Keratinocyte (primary cell): ENCODE data around the gene FNTB. TPM values are rescaled to one million over a fixed set of nuclear protein-coding genes. Genes with fewer than 3 reads are reported as not detected.

Experiments used
- DNase-seq: peaks from one replicate; pipeline ENCODE4 v3.0.0-alpha.2; 2011; ENCODE audit warnings: low read depth, missing footprints, low spot score
- FAIRE-seq: peaks from 2 replicates; lab custom pipeline; 2011; peaks lifted over from hg19 to GRCh38; lab: Jason Lieb, UNC
- H2AFZ ChIP-seq: 2 replicates; pipeline ENCODE4 v1.6.0; 2012; ENCODE audit warnings: low read length, control low read depth, inconsistent platforms; ENCODE audit not compliant: control insufficient read depth
- H3K27ac ChIP-seq: 2 replicates; pipeline ENCODE4 v1.5.1; 2011; ENCODE audit warnings: low read length; ENCODE audit not compliant: control insufficient read depth, insufficient read depth
- H3K27me3 ChIP-seq: 3 replicates; pipeline ENCODE4 v1.6.0; 2011; ENCODE audit warnings: low read length; ENCODE audit not compliant: control insufficient read depth, insufficient read depth; ENCODE audit errors: extremely low read depth
- H3K36me3 ChIP-seq, 2 experiments: 2 replicates in 1 of 2; 3 replicates in 1 of 2; pipeline ENCODE4 v1.5.1; 2011; ENCODE audit warnings: low read length in 2 of 2, mild to moderate bottlenecking in 1 of 2; ENCODE audit not compliant: control insufficient read depth in 2 of 2, insufficient read depth in 2 of 2; ENCODE audit errors: extremely low read depth in 1 of 2
- H3K4me1 ChIP-seq: 3 replicates; pipeline ENCODE4 v1.5.1; 2011; ENCODE audit warnings: low read length; ENCODE audit not compliant: control insufficient read depth, insufficient read depth; ENCODE audit errors: extremely low read depth
- H3K4me2 ChIP-seq: 3 replicates; pipeline ENCODE4 v1.6.0; 2011; ENCODE audit warnings: low read depth, low read length; ENCODE audit not compliant: control insufficient read depth, insufficient read depth; ENCODE audit errors: extremely low read depth
- H3K4me3 ChIP-seq, 3 experiments: fragments of 200-600 bp in 1 of 3; sonication (generic) in 1 of 3; 2 replicates in 2 of 3; 3 replicates in 1 of 3; pipeline ENCODE4 v1.5.1; 2011 to 2016; ENCODE audit warnings: low read length in 3 of 3, mild to moderate bottlenecking in 3 of 3, control low read depth in 2 of 3, inconsistent platforms in 1 of 3, low read depth in 1 of 3, mixed read lengths in 1 of 3, mixed run types in 1 of 3, moderate library complexity in 1 of 3; ENCODE audit not compliant: control insufficient read depth in 2 of 3, insufficient read depth in 2 of 3; ENCODE audit errors: extremely low read depth in 1 of 3
- H3K79me2 ChIP-seq: 2 replicates; pipeline ENCODE4 v1.6.0; 2012; ENCODE audit warnings: low read length; ENCODE audit not compliant: control insufficient read depth, insufficient read depth
- H3K9ac ChIP-seq: 3 replicates; pipeline ENCODE4 v1.6.0; 2011; ENCODE audit warnings: low read length; ENCODE audit not compliant: control insufficient read depth, insufficient read depth; ENCODE audit errors: extremely low read depth
- H3K9me1 ChIP-seq: 3 replicates; pipeline ENCODE4 v1.6.0; 2011; ENCODE audit warnings: low read length; ENCODE audit not compliant: control insufficient read depth, insufficient read depth; ENCODE audit errors: extremely low read depth
- H3K9me3 ChIP-seq: 2 replicates; pipeline ENCODE4 v1.5.1; 2012; ENCODE audit warnings: low read depth, low read length; ENCODE audit not compliant: control insufficient read depth
- H4K20me1 ChIP-seq: 3 replicates; pipeline ENCODE4 v1.6.0; 2011; ENCODE audit warnings: low read length; ENCODE audit not compliant: control insufficient read depth, insufficient read depth; ENCODE audit errors: extremely low read depth
- CTCF ChIP-seq, 3 experiments: IDR thresholded peaks in 1 of 3; conservative IDR thresholded peaks in 1 of 3; optimal IDR thresholded peaks in 1 of 3; 2 replicates in 2 of 3; 3 replicates in 1 of 3; pipeline versions ENCODE3 to v1.5.1; 2011; ENCODE audit warnings: low read length in 3 of 3, mild to moderate bottlenecking in 3 of 3, moderate library complexity in 2 of 3, control low read depth in 1 of 3, inconsistent platforms in 1 of 3; ENCODE audit not compliant: insufficient read depth in 2 of 3; ENCODE audit errors: extremely low read depth in 1 of 3
- EZH2 ChIP-seq: IDR thresholded peaks from one replicate; pipeline ENCODE4 v1.6.1; 2012; ENCODE audit warnings: inconsistent platforms, mild to moderate bottlenecking, low read length, moderate library complexity
- dilution Hi-C: fragments of 300-500 bp; cut with MboI; formaldehyde crosslinking; loops from one replicate; pipeline ENCODE4 v1.7.0; 2020; ENCODE audit warnings: low sequenced_read_pairs; ENCODE audit not compliant: extremely low pct_ligation_motif_present
- polyA plus RNA-seq, 5 experiments: library from polyadenylated mRNA; depleted of rRNA in 3 of 5; stranded (reverse) in 3 of 5; stranded (forward) in 1 of 5; unstranded in 1 of 5; fragments of >200 nt; gene quantifications; 1 replicate in 1 of 5; 2 replicates in 3 of 5; 3 replicates in 1 of 5; pipeline versions ENCODE4 v1.2.1 to v1.2.3, GENCODE V29; 2011 to 2012; ENCODE audit warnings: missing spikeins in 2 of 5, low read depth in 1 of 5, low replicate concordance in 1 of 5

The FNTB gene
- polyA plus RNA-seq, 1 donor (not counting 4 experiments of a cell fraction or from before 2014, with no cell fraction given), result 10.1 TPM

DNA sequence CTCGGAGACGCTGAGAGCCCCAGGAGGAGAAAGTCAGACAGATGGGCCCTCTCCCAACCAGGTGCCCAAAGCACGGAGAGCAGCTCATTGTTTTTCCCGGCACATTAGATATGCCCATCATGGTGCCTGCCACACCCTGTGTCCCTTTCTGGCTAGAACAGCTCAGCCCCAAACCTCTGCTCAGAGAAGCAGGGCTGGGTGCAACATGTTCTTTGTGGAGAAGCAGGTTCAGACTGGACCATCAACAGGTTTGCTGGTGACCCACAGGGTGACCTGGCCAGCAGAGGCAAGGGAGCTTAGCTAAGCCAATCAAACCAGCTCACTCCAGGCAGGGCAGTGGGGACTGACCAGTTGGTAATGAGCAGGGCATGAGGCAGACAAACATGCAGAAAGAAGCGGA lies 28.0 kb upstream of the FNTB start:
- H3K9me1 ChIP-seq, result peaks cover 2% of the 10 kb centered on the region
- no peaks in the 10 kb centered on the region for H3K36me3 ChIP-seq
- no peak overlapping the region for H3K4me2 ChIP-seq
- no peak overlapping the region for H2AFZ ChIP-seq
- FAIRE-seq (no peak), DNase-seq (no peak)
- dilution Hi-C loops, result no loop called here
- H3K9me3 ChIP-seq, result no peaks in the 10 kb centered on the region
- no peak overlapping the region for H3K27ac ChIP-seq
- H3K27me3 ChIP-seq, result no peaks in the 10 kb centered on the region
- H3K79me2 ChIP-seq, result no peaks in the 10 kb centered on the region
- no peak overlapping the region for H3K9ac ChIP-seq
- peaks cover 9% of the 10 kb centered on the region for H3K4me1 ChIP-seq
- no peaks in the 10 kb centered on the region for H4K20me1 ChIP-seq
- H3K4me3 ChIP-seq, result no peak overlapping the region
- TF ChIP-seq EZH2 (no peak), CTCF (optimal IDR thresholded peaks at IDR 0.05 in 1 of 3, IDR thresholded peaks at IDR 0.05 in 1 of 3, conservative IDR thresholded peaks at IDR 0.05 in 1 of 3; ENCODE audit: extremely low read depth in 1 of 3, insufficient read depth in 2 of 3, low read length in 3 of 3) (no peak)

- Histone ChIP-seq H3K27ac (no peak overlapping the region), H3K27me3 (no peaks in the 10 kb centered on the region), H3K36me3 (no peaks in the 10 kb centered on the region), H4K20me1 (no peaks in the 10 kb centered on the region), H3K4me1 (peaks cover 9% of the 10 kb centered on the region), H3K79me2 (no peaks in the 10 kb centered on the region), H3K9me1 (peaks cover 2% of the 10 kb centered on the region), H3K9me3 (no peaks in the 10 kb centered on the region), H3K9ac (no peak overlapping the region), H3K4me2 (no peak overlapping the region), H2AFZ (no peak overlapping the region), H3K4me3 (no peak overlapping the region)
- TF ChIP-seq CTCF (optimal IDR thresholded peaks at IDR 0.05 in 1 of 3, IDR thresholded peaks at IDR 0.05 in 1 of 3, conservative IDR thresholded peaks at IDR 0.05 in 1 of 3; ENCODE audit: extremely low read depth in 1 of 3, insufficient read depth in 2 of 3, low read length in 3 of 3) (peak; percentile 21 to 43 (median 28)), EZH2 (no peak)
- FAIRE-seq, result peak; percentile 75
- no peak for DNase-seq
- dilution Hi-C loops, result no loop called here
These were observed 25.9 kb upstream of the FNTB start for GRCh38 chr14:64960762-64961276.
